GM11168 (cell line): ENCODE data around the gene RNF114.
"Not testable (repeated sequence)": the region's sequence is repeated elsewhere in the genome, so short reads cannot be mapped to it uniquely, and the experiment has no call there.

Experiments used
- in situ Hi-C: fragments of 300-500 bp; cut with MboI; formaldehyde crosslinking; loops from one replicate; pipeline ENCODE4 v1.12.0; 2022; ENCODE audit warnings: low sequenced_read_pairs; ENCODE audit not compliant: unreplicated experiment

Gene RNF114

DNA sequence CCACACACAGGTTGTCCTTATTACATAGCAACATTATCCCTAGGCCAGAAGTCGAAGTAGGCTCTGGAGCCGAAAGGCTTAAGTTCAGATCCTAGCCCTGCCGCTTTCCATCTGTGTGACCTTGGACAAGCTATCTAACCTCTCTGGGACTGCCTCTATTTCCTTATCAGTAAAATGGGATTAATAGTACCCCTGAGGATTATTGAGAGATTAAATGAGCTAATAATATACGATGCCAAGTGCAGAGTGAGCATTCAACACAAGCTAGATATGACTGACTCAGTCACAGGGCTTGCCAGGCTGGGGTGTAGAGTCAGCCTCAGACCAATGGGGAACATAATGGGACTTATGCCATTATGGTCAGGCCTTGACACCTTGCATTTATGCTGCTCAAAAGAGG is 11.9 kb upstream of the RNF114 start:
- in situ Hi-C loops = no loop called here

DNA sequence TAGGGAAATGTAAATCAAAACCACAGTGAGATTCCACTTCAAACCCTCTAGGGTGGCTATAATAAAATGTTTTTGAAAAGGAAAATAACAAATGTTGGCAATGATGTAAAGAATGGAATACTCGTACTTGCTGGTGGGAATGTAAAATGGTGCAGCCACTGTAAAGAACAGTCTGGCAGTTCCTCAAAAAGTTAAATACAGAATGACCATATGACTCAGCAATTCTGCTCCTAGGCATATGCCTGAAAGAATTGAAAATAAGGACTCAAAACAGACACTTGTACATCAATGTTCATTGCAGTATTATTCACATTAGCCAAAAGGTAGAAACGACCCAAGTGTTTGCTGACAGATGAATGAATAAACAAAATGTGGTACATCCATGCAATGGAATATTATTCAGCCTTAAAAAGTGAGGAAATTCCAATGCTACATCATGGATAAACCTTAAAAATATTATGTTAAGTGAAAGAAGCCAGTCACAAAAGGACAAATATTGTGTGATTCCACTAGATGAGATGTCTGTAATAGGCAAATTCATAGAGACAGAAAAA is 10.2 kb upstream of the RNF114 start:
- in situ Hi-C loops = no loop called here

DNA sequence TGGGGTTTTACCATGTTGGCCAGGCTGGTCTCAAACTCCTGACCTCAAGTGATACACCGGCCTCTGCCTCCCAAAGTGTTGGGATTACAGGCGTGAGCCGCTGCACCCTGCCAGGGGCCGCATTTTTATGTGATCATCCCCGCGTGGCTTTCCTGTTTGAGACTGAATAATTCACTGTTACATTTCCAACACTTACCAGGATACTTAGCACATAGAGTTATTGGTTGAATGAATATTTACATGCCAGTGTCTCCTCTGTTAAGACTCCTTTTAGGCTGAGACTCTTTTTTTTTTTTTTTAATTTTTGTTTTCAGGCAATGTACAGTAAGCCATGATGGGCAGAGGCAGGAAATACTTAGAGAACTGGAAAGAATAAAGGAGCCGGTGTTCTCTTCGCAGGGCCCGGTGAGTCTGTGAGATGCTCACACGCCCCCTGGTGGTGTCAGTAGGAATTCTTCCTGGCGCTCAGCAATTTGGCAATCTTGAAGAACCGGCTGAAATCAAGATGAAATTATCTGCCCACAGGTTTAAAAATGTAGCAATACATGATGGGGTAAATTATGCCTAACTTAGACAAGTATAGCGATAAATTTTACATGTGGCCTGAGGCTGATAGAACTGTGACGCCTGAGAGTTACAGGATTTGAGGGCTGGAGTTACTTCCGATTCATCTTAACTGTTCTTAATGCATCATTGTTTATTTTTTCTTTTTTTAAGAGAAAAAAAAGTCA is 7.6 kb upstream of the RNF114 start:
- in situ Hi-C loops = no loop called here

DNA sequence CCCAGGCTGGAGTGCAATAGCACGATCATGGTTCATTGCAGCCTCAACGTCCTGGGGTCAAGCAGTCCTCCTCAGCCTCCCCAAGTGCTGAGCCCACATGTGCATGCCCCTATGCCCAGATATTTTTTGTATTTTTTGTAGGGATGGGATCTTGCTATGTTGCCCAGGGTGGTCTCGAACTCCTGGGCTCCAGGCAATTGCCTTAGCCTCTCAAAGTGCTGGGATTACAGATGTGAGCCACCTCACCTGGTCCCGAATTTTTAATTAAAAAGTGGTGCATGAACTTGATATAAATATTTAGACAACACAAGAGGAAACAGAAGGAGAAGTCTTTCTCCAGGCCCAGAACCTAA is 7.1 kb upstream of the RNF114 start:
- in situ Hi-C loops = no loop called here

DNA sequence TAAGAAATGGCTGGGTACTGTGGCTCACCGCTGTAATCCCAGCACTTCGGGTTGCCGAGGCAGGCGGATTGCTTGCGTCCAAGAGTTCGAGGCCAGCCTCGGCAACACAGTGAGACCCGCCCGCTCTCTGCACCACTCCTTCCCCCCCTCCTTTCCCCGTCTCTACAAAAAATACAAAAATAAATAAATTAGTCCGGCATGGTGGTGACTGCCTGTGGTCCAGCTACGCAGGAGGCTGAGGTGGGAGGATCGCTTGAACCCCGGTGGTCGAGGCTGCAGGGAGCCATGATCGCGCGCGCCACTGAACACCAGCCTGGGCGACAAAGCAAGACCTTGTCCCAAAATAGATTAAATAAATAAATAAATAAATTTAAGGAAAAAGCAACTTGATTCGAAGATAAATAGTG is 448 bp upstream of the RNF114 start:
- in situ Hi-C loops = no loop called here

DNA sequence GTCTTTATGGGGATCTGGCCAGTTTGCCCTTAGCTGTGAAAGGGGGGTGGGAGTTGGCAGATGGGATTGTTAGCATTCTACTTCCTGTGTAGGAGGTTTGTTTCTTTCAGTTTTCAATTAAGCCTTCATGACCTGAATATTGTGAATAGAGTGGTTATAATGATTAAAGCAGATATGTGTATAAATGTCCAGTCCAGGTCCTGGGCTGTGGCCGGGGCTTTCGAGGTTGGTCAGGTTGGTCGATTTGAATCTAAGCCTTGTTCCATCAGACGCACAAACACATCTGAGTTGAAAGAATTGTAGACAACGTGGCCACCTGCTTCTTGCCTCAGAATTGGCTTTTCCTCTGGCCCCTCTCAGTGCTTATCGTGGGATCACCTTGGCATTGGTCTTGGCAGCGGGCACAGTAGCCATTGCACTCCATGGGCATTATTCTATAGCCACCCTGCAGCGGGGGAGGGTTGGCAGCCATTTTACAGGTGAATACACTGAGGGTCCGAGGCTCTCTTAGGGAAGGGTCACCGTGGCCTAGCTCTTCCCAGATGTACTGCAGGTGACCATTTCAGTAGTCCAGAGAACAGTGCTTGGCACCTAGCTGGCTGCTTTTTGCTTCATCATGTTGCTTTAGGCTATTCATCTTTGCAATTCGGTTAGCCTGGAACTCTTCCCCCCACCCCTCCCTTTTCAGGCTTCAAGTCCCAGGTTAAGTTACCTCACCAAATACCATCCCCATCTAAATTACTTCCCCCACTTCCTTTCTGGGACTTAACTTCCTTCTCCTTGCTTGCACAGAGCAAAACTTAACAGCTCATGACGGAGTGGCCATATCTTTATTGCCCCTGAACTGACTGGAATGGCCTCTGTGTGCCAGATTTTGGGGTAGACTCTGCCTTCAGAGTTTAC is 1.1 kb downstream of the RNF114 start:
- in situ Hi-C loops = no loop called here

DNA sequence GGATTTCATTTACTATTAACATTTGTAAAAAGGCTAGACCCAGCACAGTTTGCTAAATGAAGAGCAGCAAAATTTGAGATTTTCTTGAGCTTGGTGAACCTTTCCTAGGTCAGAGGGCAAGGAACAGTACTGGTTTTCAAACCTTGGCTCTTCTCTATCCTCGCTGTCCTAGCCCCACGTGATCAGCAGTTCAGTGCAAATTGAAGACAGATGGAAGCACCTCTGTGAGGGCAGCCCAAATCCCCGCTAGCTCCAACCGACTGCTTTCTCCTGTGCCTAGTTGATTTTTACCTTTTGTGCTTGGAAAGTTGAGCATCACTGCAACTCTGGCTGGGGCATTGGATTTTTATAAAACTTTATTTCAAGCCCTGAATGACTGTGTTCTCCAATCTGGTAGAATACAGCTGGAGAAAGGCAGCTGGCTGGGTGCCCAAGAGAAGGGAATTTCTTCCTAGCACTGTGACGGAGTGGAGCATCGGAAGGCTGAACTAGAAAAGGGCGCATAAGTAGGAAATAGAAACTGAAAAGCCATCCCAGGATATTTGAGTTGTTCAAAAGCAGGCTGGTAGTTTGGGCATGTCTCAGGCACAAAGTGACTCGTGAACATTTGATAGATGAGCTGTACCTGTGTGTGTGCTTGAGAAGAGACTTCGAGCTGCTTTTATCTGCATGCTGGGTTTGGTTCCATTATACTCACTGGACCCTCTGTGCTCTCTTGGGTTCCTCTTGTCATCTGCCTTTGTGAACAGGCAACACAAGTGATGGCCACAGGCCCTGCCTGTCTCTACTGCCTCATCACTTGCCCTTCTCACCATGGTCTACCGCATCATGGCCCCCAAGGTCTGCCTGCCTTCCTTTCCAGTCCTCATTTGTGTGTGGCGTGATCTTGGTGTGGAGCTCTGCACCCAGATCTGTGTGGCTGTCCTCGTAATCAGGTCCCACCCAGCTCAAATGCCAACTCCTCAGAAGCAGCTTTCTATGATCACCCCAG is 2.3 kb downstream of the RNF114 start:
- in situ Hi-C loops = no loop called here

DNA sequence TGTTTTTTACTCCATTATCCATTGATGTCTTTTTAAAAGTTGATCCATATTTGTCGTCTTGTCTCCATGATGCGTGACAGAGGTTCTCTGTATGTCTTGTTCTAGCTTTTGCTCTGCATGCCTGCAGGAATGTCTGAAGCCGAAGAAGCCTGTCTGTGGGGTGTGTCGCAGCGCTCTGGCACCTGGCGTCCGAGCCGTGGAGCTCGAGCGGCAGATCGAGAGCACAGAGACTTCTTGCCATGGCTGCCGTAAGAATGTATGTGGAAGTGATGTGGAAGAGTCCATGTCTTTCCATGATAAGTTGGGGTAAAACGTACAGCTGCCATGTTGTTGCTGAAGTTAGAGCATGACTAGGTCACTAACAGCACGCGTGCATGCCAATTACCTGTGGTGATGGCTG is 5.3 kb downstream of the RNF114 start:
- in situ Hi-C loops = no loop called here

DNA sequence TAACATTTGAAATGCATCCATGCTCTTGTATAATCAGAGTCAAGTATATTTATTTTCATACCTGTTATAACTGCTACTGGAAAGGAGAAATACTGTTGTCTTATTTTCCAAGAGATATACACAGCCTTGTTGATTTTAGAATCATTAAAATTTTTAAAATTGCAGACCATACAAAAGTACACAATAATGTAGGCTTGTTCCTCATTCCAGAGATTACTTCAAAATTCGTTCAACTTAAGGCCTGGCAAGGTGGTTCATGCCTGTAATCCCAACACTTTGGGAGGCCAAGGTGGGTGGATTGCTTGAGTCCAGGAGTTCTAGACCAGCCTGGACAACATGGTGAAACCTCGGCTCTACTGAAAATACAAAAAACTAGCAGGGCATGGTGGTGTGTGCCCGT is 6.1 kb downstream of the RNF114 start:
- in situ Hi-C loops = no loop called here

DNA sequence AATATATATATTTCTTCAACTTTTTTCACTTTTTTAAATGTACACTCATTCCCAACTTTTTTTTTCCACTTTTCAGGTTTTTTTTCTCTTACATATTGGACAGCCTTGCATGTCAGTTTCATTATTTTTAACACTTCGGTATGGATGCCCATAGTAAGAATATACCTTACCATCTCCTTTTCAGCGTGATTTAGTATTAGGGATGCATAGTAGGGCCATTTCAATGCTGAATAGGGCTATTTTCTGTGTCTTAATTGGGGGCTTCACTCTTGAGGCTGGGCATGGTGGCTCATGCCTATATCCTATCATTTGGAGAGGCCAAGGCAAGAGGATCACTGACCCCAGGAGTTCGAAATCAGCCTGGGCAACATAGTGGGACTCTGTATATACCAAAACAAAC is 6.7 kb downstream of the RNF114 start:
- in situ Hi-C loops = no loop called here

DNA sequence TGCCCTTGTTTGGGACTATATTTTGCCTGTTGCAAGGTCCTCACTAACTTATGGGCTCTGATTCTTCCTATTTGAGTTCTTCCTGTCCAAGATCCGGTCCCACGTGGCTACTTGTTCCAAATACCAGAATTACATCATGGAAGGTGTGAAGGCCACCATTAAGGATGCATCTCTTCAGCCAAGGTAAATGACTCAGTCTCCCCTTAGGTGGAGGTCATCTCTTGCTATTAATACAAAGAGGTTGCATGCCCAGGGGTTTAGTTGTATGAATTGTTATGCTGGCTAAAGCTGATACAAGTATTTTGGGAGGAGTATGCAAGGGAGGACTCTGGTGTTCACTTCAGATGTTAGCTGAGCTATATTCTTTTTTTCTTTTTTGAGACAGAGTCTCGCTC is 9.1 kb downstream of the RNF114 start:
- in situ Hi-C loops = no loop called here

DNA sequence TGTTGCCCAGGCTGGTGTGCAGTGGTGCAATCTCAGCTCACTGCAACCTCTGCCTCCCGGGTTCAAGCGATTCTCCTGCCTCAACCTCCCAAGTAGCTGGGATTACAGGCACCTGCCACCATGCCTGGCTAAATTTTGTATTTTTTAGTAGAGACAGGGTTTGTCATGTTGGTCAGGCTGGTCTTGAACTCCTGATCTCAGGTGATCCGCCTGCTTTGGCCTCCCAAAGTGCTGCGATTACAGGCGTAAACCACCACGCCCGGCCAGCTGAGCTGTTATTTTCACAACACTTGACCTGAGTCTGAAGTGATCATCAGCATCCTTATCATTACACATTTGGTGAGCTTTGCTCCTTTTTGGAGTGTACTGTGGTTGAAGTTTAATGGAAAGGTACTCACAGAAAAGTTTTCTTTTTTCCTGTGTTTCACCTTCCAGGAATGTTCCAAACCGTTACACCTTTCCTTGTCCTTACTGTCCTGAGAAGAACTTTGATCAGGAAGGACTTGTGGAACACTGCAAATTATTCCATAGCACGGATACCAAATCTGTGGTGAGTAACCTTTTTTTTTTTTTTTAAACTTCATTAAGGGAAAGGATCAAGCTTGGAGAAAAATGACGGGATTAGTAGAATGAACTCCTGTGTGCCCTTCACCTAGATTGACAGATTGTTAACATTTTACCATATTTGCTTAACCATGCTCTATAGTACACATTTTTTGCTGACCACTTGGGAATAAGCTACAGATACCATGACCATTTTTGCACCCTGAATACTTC is 9.7 kb downstream of the RNF114 start:
- in situ Hi-C loops = no loop called here

DNA sequence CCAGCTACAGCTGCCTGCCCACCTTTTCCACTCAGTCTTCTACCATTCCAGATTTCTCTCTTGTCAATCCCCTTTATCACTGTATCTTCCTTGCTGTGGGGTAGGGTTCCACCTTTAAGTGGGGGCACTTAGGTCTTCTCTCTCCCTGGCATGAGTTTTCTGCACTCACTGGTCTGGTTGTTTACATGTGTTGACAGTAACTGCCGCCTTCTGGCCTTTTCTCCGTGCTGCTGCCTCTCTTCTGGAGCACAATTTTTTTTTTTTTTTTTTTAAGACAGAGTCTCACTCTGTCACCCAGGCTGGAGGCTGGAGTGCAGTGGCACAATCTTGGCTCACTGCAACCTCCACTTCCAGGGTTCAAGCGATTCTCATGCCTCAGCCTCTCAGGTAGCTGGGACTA is 12.0 kb downstream of the RNF114 start:
- in situ Hi-C loops = no loop called here

DNA sequence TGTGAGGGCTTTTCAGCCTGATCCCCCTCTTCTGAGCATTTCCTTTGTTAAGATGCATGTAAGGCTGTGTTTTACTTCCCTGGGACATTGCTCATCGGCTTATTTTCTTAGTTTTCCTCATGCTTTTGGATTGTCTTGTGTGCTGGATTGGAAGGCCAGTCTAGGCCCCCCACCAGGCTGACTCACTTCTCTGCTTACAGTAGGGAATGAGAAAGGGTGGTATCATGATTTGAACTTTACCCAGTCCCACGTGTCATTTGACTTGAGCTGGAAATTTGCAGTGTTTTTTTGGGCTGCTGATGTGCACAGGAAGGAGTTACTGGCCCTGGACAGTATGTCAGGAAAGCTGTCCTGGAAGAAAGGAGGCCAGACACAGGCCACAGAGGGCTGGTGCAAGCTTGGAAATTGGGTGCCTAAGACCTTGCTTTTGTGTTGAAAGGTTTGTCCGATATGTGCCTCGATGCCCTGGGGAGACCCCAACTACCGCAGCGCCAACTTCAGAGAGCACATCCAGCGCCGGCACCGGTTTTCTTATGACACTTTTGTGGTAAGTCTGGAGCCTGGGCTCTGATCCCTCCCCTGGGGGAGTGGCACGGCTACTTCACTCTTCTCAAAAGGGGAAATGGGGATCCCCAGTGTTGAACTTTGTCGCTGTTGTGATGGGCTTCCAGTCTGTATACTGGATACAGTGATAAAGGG is 12.8 kb downstream of the RNF114 start:
- in situ Hi-C loops = no loop called here

DNA sequence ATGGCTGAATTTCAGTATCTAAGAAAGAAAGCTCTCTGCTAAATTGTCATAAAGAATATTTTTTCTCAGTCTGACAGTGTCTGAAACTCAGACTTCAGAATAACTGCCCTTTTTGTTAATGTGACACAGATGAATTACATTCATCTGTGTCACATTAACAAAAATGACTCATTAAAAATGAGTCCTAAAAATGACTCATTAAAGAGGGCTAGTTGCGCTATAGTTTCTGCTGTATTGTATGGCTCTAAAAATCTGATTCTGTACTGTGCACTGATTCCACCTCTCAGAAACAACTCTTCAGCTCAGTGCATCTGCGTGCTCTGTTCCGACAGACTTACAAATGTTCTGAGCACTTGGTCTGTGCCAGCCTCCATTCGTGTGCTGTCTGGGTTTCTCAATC is 15.0 kb downstream of the RNF114 start:
- in situ Hi-C loops = no loop called here

DNA sequence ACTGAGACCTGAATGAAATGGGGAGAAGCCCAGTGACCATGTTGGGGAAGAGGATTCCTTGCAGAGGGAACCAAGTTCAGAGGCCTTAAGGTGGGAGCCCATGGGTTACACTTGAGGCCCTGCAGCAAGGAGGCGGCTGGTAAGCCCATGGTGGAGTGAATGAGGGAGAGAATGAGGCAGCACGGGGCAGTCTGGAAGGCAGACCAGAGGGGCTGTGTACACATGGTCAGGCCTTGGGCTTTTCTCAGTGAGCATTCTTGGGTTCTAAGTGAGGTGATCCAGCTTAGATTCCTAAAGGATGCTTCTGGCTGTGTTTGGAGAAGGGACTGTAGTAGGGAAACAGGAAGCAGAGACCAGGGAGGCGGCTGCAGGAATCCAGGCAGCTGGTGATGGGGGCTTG is 19.0 kb downstream of the RNF114 start:
- in situ Hi-C loops = no loop called here

DNA sequence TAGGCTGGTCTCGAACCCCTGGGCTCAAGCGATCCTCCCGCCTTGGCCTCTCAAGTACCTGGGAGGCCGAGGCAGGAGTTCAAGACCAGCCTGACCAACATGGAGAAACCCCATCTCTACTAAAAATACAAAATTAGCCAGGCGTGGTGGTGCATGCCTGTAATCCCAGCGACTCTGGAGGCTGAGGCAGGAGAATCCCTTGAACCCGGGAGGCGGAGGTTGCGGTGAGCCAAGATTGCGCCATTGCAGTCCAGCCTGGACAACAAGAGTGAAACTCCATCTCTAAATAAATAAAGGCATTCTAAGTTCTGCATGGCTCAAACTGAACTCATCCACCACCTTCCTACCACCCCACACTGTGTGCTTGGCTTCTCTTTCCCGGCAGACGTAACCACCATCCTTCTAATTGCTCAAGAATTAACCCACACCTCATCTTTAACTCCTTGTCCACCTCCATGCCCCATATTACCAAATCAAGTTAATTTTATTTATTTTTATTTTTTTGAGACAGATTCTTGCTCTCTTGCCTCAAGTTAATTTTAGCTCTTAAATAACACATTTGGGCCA is 19.7 kb downstream of the RNF114 start:
- in situ Hi-C loops = not testable (repeated sequence)

DNA sequence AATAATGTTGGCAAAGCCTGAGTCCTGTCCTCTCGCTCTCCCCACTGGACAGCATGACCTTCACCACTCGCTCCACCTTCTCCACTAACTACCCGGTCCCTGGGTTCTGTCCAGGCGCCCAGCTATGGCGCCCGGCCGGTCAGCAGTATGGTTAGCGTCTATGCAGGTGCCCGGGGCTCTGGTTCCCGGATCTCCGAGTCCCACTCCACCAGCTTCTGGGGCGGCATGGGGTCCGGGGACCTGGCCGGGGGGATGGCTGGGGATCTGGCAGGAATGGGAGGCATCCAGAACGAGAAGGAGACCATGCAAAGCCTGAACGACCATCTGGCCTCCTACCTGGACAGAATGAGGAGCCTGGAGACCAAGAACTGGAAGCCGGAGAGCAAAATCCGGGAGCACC is 20.5 kb downstream of the RNF114 start:
- in situ Hi-C loops = no loop called here
